KMS-11 (cell line): Measurements from ENCODE around the gene GPR155.

Source experiments
- H2AFZ ChIP-seq: fragments of 200-600 bp; sonication (generic); 2 replicates; pipeline ENCODE4 v1.6.1; 2016; ENCODE audit warnings: antibody characterized with exemption, mixed run types, low read depth
- H3K27ac ChIP-seq: fragments of 200-600 bp; sonication (generic); 2 replicates; pipeline ENCODE4 v1.6.1; 2016; ENCODE audit warnings: mild to moderate bottlenecking, mixed run types
- H3K27me3 ChIP-seq: fragments of 200-600 bp; sonication (generic); 2 replicates; pipeline ENCODE4 v1.6.1; 2017; ENCODE audit warnings: mild to moderate bottlenecking, low read depth, mixed run types, moderate library complexity; ENCODE audit not compliant: insufficient read depth
- H3K36me3 ChIP-seq: fragments of 200-600 bp; sonication (generic); 2 replicates; pipeline ENCODE4 v1.6.1; 2017; ENCODE audit warnings: mild to moderate bottlenecking, mixed run types; ENCODE audit not compliant: insufficient read depth
- H3K4me1 ChIP-seq: fragments of 200-600 bp; sonication (generic); 2 replicates; pipeline ENCODE4 v1.6.1; 2016; ENCODE audit warnings: mild to moderate bottlenecking, low read depth, mixed run types; ENCODE audit not compliant: poor library complexity, severe bottlenecking
- H3K4me2 ChIP-seq: fragments of 200-600 bp; sonication (generic); 2 replicates; pipeline ENCODE4 v1.7.0; 2016; ENCODE audit warnings: mild to moderate bottlenecking, mixed run types
- H3K4me3 ChIP-seq: fragments of 200-600 bp; sonication (generic); IDR thresholded peaks from 2 replicates; pipeline ENCODE4 v1.6.1; 2017; ENCODE audit warnings: low read depth, low read length, mixed read lengths; ENCODE audit not compliant: insufficient read depth
- H3K79me2 ChIP-seq: fragments of 200-600 bp; sonication (generic); 2 replicates; pipeline ENCODE4 v1.6.1; 2016; ENCODE audit warnings: low read depth, mixed run types; ENCODE audit not compliant: insufficient read depth
- H3K9ac ChIP-seq: fragments of 200-600 bp; sonication (generic); 2 replicates; pipeline ENCODE4 v1.6.1; 2016; ENCODE audit warnings: mild to moderate bottlenecking, mixed run types
- H4K20me1 ChIP-seq: fragments of 200-600 bp; sonication (generic); 2 replicates; pipeline ENCODE4 v1.6.1; 2016; ENCODE audit warnings: mild to moderate bottlenecking, mixed run types; ENCODE audit not compliant: insufficient read depth
- CTCF ChIP-seq: fragments of 200-600 bp; sonication (generic); conservative IDR thresholded peaks from 2 replicates; pipeline ENCODE4 v1.6.1; 2017; ENCODE audit warnings: low read depth, mild to moderate bottlenecking, antibody characterized with exemption, low read length, moderate library complexity, mixed read lengths

Gene GPR155

DNA sequence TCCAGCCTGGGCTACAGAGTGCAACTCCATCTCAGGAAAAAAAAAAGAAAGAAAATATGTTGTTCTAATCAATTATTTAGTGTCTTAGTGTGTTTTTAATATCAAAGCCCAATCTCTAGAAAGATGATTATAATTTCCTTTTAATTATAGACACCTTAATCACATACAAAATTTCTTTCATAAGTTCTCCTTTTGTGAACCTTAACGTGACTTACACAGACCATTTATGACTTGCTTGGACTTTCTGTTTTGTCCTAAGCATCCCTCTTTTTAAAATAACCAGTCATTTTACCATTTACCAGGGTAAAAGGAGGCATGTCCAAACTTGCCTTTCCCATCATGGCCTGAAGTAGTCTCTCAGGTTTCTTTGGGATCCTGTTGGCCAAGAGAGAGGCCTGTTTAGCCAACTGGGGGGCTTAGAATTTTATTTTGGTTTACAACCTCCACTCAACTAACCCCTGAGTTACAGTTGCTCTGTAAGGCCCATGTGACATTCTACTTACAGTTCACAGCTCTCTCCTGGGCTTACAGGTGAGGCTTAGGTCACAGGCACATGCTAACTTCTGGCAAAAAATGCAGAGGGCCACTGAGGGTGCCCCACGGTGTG lies 23.9 kb upstream of the GPR155 start:
- Histone ChIP-seq H3K4me1 (no peaks in the 10 kb centered on the region), H3K27ac (no peak overlapping the region), H4K20me1 (no peaks in the 10 kb centered on the region), H3K79me2 (no peaks in the 10 kb centered on the region), H3K36me3 (no peaks in the 10 kb centered on the region), H3K27me3 (no peaks in the 10 kb centered on the region), H3K4me3 (no peak overlapping the region), H3K4me2 (no peak overlapping the region), H2AFZ (no peak overlapping the region), H3K9ac (no peak overlapping the region)
- no peak for TF ChIP-seq CTCF

GRCh38 chr2:174503161-174503809 lies 16.5 kb upstream of the GPR155 start:
- no peak for TF ChIP-seq CTCF

GRCh38 chr2:174499371-174499770 lies 12.5 kb upstream of the GPR155 start:
- no peak overlapping the region for H2AFZ ChIP-seq
- H3K9ac ChIP-seq: no peak overlapping the region
- H3K4me3 ChIP-seq: no peak overlapping the region
- H4K20me1 ChIP-seq: no peaks in the 10 kb centered on the region
- no peak overlapping the region for H3K27ac ChIP-seq
- no peak overlapping the region for H3K4me2 ChIP-seq
- TF ChIP-seq CTCF: no peak
- H3K79me2 ChIP-seq: no peaks in the 10 kb centered on the region
- no peaks in the 10 kb centered on the region for H3K27me3 ChIP-seq
- H3K4me1 ChIP-seq: peaks cover 17% of the 10 kb centered on the region
- H3K36me3 ChIP-seq: no peaks in the 10 kb centered on the region

More at GRCh38 chr2:174503161-174503809, 16.5 kb upstream of the GPR155 start:
- Histone ChIP-seq H3K79me2 (no peaks in the 10 kb centered on the region), H3K27me3 (no peaks in the 10 kb centered on the region), H3K4me2 (no peak overlapping the region), H3K4me1 (no peaks in the 10 kb centered on the region), H4K20me1 (no peaks in the 10 kb centered on the region), H3K9ac (no peak overlapping the region), H2AFZ (no peak overlapping the region), H3K4me3 (no peak overlapping the region), H3K27ac (no peak overlapping the region), H3K36me3 (no peaks in the 10 kb centered on the region)

GRCh38 chr2:174495365-174496012 lies 8.7 kb upstream of the GPR155 start:
- H3K27ac ChIP-seq: no peak overlapping the region

More at GRCh38 chr2:174495365-174496012, 8.7 kb upstream of the GPR155 start:
- peak overlapping the region; percentile 74; the same call in 1 of the 2 replicates for H3K4me2 ChIP-seq
- TF ChIP-seq CTCF: no peak
- H3K27me3 ChIP-seq: no peaks in the 10 kb centered on the region
- no peak overlapping the region for H3K9ac ChIP-seq
- H3K4me3 ChIP-seq: no peak overlapping the region
- H3K36me3 ChIP-seq: no peaks in the 10 kb centered on the region
- no peak overlapping the region for H2AFZ ChIP-seq
- peaks cover 55% of the 10 kb centered on the region for H3K4me1 ChIP-seq
- no peaks in the 10 kb centered on the region for H3K79me2 ChIP-seq
- no peaks in the 10 kb centered on the region for H4K20me1 ChIP-seq
